ENCODE measurements around the gene MYL9.
"Not testable (repeated sequence)": the region's sequence is repeated elsewhere in the genome, so short reads cannot be mapped to it uniquely, and the experiment has no call there.

The MYL9 gene

DNA sequence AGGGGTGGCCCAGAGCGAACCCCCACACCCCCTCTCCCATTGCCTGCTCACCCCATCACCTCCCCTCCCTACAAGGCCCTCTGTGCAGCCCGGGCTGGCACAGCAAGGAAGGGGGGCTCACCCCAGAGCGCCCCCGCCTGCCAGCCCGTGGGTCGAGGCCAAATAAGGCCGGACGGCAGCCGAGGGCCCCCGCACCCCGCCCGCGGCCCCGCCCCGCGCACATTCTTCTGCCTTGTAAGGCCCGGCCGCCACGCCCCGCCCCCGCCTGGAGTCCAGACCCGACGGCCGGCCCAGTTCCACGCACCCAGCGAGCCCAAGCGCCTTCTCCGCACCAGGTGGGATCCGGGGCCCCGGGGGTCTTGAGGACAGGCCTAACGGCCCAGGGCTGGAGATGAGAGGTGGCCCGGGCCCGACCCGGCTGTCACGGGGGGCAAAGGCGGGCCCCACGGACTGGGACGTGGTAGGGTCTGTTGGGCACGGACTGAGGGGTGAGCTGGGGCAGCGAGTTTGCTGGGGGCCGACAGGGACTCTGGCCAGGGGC lies at the start of gene MYL9:
Gene MYL9 (plus strand): TSS at position 293 of the 541 bp plus-strand sequence. CDS start 3,366 bp downstream, outside the sequence.
- peak; percentile 77 for DNase-seq

DNA sequence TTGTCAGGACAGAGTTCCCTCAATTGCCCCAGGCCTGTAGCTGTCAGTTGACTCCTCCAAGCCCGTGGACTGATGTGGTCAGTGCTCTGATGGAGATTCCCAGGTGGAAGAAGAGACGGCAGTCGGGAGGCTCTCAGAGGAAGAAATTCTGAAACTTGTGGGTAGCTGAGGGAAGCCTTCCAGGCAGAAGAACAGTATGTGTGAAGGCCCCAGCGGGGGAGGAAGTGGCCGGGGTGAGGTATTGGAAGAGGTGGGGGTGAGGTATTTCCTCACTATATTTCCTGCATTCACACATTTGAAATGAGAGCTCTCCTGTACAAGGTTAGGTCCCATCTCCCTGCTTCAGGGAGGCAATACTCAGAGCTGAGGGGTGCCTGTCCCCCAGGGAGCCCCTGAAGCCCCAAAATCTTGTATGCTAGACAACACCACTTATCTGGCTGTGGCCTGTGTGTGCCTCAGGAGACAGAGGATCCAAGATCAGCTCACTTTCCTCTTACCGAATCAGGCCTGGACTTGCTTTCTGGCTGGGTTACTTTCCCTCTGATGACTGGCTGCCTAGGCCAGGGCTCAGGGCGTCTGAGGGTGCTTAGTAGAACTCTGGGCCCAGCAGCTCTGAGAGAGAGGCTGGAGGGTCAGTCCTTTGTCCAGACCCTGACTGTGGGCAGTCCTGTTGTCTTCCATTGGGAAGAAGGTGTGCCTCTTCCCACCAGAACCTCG lies 49.3 kb upstream of the MYL9 start:
- DNase-seq, result no peak

- DNase-seq, result peak; percentile 71
Measured at GRCh38 chr20:36493051-36493800, 48.1 kb upstream of the MYL9 start.

DNA sequence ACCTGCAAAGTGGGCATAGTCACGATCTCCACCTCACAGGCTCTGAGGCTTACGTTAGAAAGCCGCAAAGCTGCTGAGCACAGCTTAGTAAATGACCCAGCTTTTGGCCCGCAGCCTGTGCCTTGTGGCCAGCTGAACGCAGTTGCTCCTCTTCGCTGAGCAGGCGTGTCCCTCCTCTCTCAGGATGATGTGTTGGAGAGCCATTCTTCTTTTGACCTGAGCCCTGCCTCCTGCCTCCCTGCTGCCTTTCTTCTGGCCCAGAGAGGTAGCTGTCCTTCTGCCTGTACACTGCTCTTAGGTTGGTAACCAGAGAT lies 47.6 kb upstream of the MYL9 start:
- no peak for DNase-seq

DNA sequence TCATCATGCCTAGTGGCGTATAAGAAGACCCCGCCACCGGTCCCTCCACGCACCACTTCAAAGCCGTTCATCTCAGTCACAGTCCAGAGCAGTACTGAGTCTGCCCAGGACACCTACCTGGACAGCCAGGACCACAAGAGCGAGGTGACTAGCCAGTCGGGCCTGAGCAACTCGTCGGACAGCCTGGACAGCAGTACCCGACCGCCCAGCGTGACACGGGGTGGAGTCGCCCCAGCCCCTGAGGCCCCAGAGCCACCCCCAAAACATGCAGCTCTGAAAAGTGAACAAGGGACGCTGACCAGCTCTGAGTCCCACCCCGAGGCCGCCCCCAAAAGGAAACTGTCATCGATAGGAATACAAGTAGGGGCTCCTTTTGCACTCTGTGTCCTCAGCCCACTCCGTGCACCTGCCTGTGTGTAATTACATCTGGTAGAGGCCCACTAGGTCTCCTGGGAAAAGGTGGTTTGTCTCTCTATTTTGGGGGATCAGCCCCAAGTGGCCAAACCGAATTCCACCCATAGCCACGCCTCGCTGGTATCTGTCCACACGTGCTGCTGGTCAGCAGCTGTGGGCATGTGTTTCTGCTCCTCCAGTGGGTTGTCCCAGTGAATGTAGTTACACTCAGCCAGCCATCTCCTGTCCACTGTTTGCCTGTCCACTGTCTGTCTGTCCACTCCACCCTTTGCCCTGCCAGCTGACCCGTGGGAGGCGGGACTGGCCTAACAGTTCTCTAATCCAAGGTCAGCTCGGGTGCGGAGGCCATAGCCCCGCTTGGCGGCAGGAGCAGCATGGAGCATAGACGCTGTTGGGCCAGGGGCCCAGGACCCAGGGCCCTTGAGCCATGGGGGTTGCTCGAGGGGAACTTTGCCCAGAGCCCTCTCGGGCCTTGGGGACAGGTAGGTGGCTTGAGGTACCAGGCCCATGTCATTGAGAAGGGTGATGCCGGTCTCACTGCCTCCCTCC lies 44.3 kb upstream of the MYL9 start:
- no peak for DNase-seq

- no peak for DNase-seq
Measured at GRCh38 chr20:36497856-36498255, 43.5 kb upstream of the MYL9 start.

GRCh38 chr20:36498386-36499179 lies 42.7 kb upstream of the MYL9 start:
- no peak for DNase-seq

DNA sequence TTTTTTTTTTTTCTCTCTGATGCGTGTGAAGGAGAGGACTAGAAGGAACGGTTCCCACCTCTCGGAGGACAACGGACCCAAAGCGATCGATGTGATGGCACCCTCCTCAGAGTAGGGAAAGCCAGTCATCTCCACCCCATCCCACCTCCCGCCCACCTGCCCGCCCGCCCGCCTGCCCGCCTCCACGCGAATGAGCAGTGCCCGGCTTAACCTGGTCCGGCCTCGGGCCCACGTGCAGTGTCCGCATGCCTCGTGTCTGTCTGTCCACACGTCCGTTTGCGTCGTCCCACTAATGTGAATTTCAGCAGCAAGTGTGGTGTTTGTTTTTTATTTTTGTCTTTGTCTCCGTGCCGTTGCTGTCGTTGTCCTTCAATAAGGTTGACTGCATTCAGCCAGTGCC lies 42.1 kb upstream of the MYL9 start:
- DNase-seq, result no peak

- DNase-seq, result no peak
Measured at GRCh38 chr20:36499723-36500501, 41.4 kb upstream of the MYL9 start.

GRCh38 chr20:36501367-36502006 lies 39.8 kb upstream of the MYL9 start:
- no peak for DNase-seq

- DNase-seq, result no peak
Measured at GRCh38 chr20:36504295-36504694, 37.0 kb upstream of the MYL9 start.

DNA sequence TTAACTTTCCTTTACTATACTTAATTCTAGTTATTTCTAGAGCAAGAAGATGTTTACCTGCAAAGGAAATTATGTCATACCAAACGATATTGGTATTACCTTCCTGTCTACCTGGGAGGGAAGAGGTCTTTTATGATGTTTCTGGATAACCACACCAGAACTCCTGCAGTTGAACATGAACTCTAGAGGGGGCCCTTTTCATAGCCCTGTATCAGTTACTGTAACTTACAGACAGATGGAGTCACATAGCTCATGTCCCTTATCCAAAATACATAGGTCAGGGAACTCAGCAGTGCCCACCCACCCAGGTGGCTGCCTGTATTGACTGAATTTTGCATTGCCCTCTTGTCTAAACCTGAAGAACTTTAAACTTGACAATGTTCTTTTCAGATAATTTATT lies 35.1 kb upstream of the MYL9 start:
- peak; percentile 40 for DNase-seq

GRCh38 chr20:36507746-36508145 lies 33.6 kb upstream of the MYL9 start:
- no peak for DNase-seq

- DNase-seq, result no peak
Measured at GRCh38 chr20:36519012-36519719, 22.2 kb upstream of the MYL9 start.

- peak; percentile 26 for DNase-seq
Measured at GRCh38 chr20:36519944-36520343, 21.4 kb upstream of the MYL9 start.

DNA sequence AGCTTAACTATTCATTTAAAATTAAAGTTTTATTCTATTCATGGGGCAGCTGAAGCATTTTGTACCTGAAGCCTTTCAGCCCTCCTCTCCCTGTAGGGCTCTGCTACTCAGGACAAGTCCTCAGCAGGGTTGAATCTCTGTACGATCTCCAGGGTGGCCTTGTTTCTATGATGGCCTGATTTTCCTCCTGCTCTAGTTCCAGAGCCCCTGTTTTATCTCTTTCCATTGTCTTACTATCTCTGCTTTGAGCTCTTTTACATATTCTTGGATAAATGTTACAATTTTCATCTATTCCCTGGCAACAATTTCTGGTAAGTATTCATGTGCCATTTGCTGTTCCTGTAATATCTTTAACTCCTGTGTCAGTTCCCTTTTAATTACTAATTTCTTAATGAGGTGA lies 19.8 kb upstream of the MYL9 start:
- no peak for DNase-seq

GRCh38 chr20:36522412-36522811 lies 18.9 kb upstream of the MYL9 start:
- DNase-seq, result not testable (repeated sequence)

- no peak for DNase-seq
Measured at GRCh38 chr20:36523341-36523740, 18.0 kb upstream of the MYL9 start.

DNA sequence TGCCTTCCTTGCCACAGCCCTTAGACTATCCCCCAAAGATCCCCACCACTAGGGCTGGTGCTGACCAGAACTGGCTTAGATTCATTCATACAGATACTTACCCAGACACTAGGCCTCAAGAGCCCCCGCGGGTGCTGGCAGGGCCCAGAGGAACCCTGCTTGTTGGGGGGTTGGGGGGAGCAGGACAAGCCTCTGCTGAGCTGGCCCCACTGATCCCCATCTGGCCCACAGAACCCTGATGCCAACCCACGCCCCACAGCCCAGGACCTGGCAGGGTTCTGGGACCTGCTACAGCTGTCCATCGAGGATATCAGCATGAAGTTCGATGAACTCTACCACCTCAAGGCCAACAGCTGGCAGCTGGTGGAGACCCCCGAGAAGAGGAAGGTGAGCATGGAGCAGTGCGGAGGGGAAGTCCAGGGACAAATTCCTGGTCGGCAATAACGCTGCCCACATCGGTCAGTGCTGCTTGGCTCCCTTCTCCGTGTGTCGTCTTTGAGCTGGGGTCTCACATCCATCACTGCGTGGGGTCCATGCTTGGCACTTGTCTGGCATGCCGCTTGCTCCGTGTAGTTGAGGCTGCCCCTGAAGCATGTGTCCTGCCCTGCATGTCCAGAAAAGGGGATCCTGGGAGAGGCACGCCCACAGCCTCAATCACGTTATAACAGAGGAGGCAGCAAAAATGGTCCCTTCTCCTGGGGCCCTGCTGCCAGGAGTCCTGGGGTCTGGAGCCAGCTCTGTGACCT lies 15.5 kb upstream of the MYL9 start:
- no peak for DNase-seq
